Central memory CD4-positive, alpha-beta T cell (primary cell): Measurements from ENCODE around the gene ANKRD53.

Source experiments
- DNase-seq: peaks from one replicate; pipeline ENCODE4 v3.0.0; 2022

The ANKRD53 gene

DNA sequence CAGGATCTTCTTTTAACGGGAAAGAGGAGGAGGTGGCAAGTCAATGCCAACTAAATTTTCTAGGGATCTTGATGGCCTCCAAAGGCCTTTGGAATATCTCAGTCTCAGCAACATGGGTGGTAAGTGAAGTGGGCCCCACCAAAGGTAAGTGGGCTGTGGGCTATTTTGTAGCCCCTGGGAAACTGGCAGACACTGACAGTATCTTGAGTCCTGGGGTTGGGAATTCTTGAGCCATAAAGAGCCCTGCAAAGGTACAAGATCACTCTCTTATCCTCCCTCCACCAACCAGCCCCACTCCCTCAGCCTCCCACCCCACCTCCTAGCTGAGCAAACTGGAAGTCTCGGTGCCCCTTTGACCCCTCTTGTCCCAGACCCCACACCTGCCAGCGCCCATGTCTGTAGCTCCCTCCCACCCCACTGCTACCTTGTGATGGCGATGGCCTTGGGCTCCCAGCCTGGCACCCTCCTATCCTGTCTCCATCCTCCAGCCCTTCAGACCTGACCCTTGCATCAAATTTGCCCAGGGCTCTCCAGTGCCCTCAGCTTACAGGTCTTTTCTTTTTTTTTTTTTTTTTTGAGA is 34.2 kb upstream of the ANKRD53 start:
- no peak for DNase-seq

DNA sequence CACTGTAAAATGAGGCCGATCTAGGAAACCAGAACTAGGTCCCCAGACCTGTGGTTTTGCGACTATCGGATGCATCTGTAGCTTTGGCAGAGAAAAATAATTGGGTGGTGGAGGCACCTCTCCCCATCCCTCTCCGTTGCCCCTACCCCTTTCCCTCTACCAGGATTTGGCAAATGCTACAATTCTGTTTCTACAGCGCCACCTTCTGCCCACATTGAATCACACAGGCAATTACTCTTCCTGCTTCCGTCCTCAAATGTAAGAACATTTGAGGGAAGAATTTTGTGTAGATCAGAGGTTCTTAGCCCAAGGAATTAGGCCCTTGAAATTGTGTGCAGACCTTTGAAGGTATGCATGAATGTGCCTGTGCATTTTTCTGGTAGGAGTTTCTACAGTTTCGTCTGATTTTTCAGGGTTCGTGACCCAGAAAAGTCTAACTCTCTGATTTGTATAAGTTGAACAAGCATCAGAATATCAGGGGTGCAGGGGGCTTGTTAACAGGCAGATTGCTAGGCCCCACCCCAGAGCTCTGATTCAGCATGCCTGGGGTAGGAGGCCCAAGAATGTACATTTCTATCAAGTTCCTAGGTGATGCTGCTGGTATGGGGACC is 31.5 kb upstream of the ANKRD53 start:
- DNase-seq: peak; percentile 30

DNA sequence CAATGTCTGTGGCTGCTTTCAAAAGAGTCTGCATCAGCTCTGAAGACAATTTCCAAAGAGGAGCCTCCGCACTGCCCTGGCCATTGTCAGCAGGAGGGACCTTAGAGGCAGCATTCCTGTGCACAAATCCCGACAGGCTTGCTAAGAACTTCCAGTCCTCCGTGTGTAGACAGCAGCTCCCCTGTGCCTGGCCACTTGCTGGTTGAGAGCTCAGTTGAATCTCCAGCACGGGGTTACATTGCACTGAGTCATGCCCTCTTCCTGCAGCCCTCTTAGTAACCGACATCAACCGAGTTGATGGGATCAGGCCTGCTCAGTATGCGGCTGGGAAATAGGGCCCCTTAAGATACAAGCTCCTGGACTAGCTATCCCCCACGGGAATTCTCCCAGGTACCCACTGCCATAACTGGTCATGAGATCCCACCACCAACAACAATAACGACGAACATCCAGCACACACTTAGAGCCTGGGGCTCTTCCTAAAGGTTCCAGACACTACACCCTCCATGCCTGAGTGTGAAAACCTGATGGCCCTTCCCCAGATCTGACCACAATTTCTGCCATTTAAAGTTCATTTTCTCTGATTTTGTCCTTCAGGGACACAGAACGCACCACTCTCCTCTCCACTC is 30.8 kb upstream of the ANKRD53 start:
- DNase-seq: no peak

DNA sequence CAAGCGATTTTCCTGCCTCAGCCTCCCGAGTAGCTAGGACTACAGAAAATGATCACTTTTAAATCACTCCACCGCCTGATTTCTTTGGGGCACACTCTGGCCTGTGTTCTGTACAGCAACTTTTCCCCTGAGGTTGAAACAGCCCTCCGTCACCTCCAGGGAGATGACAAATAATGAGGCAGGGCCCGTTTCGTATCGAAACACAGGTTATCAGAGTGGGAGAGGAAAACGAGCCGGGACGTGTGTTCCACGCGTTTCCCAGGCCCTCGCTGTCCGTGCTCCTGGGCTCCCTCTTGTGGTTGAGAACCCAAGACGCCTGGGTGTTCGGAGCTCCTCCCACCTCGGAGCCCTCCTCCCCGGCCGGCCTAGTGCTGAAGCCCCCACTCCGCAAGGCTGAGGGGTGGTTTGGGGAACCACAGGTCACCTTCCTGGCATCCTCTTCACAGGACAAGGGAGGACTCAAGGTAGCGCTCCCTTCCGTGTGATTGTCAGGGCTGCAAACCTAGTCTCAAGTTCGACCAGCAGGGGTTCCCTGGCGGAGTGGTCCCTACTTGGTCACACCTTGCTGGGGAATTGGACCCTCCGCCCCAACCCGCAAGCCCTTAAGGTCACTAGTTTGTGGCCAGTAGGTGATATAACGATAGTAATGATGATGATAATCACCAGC is 30.0 kb upstream of the ANKRD53 start:
- DNase-seq: peak; percentile 59

DNA sequence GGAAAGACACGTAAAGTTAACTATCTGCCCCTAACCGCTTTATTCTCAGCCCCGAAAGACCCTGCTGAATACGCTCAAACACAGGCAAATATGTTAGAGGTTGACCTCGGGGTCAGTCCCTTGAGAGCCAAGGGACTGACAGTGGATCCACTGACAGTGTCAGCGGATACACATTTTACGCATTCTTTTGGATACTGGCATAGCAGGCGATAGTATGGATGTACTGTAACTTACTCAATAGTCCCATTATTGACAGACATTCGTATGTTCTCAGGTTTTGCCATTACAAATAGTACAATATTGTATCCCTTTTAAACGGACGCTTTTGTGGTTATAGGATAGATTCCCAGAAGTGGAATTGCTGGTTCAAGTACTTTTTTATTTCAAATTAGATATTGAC is 29.3 kb upstream of the ANKRD53 start:
- DNase-seq: no peak

DNA sequence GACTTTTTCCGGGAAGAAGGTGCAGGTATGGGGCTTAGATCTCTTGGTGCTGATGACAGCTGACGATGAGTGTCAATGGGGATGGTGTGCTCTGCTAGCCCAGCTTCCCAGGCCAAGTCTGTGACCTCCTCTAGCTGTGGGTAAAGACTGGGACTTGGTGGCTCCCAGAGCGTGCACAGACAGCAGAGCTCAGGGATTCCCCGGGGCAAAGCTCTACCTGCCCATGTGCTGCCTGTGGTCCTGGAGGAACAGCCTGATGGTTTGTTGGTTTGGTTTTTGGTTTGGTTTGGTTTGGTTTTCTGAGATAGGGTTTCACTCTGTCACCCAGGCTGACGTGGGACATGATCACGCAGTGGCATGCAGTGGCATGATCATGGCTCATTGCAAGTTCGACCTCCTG is 23.5 kb upstream of the ANKRD53 start:
- no peak for DNase-seq

DNA sequence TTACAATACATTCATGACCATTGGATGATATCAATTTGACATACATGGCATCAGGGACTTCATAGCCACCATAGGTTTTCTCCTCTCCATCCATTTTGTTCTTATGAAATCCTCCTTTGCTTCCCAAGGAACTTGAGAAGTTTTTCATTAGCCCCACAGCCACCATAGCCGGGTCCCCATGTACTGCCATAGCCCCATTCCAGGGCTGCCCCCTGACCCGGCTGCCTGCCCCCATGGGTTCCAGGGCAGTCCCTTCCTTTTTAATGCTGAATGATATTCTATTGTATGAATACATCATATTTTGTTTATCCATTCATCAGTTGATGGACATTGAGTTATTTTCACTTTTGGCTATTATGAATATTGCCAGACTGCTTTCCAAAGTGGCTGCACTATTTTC is 22.3 kb upstream of the ANKRD53 start:
- DNase-seq: no peak

DNA sequence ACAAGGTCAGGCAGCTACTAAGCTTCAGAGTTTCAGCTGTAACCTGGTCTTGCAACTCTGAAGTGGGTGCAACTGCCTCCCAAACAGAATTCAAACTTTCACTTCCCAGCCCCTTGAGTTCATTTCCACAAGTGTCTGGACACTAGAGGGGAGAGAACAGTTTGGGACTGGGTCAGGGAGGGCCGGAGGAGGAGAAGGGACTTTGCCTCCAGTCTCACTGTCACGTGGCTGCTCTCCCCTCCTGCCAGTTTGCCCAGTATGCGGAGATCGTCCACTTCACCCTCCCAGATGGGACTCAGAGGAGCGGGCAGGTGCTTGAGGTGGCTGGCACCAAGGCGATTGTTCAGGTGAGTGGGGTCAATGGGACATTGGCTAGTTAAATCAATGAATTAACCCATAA is 20.6 kb upstream of the ANKRD53 start:
- no peak for DNase-seq

DNA sequence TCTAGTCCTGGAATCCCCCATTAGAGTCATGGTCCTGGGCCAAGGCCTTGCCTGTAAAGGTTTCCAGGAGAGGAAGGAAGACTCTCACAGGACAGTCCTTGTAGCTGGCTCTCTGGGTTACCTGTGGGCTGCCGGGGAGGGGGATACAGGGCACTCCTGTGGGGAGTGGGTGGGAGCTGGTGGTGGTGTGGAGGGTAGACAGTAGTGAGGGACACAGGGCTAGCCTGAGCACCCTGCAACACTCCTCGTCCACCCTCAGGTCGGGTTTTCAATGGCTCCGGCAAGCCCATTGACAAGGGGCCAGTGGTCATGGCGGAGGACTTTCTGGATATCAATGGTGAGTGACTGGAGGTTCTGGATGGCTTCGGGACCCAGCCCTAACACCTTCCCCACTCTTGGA is 19.7 kb upstream of the ANKRD53 start:
- no peak for DNase-seq

DNA sequence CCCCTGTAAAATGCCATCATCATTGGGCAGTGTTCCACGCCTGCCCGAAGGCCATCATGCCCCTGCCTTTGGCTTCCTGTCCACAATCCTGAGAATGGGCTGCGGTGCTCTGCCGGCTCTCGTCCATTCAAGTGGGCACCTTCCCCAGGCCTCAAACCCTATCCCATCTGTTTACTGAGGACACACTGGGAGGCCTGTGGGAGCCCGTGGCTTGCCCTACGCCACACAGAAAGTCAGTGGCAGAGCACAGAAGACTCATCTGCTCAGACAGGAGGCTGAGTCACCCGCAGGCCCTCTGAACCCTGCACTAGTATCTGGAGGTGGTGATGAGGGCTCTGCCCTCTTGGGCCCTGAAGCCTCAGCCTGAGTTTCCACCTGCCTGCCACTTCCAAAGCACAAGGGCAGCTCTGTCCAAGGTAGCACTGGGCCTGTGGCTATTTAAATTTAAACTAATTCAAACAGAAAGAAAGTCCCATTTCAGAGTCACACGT is 19.1 kb upstream of the ANKRD53 start:
- no peak for DNase-seq

DNA sequence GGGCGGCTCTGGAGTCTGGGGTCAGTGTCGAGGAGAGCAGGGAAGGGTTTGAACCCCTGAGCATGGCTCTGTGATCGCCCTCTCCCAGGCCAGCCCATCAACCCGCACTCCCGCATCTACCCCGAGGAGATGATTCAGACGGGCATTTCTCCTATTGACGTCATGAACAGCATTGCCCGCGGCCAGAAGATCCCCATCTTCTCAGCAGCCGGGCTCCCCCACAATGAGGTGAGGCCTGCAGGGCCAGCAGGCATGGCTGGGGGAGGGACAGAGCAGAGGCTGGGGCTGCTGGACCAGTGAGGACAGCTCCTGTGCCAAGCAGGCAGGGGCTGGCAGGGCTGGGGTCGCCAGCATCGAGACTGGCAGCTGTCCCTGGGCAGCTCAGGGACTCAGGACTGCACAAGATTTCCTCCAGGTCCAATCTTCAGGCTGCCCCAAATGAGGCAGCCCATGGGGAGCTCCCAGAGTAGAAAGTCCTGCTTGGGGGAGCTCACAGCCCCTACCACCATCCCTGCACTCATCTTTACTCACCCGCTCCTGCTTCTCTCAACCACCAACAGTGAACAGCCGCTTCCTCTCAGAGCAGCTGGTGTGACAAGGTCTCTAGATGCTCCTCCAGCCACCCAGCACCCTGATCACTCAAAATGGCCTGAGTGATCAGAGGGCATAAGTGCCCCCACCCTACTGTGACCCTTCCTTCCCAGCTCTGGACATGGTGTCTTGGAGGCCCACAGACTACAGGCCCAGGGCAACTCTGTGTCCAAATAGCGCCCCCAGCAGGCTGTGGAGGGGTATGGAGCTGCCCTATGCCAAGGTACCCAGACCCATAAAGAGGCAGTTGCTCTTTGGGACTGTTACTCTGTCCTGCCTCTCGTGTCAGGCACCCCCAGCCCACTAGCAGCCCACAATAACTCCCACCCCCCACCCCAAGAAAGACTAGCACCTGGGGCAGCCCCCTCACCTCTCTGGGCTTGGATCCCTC is 18.3 kb upstream of the ANKRD53 start:
- no peak for DNase-seq

DNA sequence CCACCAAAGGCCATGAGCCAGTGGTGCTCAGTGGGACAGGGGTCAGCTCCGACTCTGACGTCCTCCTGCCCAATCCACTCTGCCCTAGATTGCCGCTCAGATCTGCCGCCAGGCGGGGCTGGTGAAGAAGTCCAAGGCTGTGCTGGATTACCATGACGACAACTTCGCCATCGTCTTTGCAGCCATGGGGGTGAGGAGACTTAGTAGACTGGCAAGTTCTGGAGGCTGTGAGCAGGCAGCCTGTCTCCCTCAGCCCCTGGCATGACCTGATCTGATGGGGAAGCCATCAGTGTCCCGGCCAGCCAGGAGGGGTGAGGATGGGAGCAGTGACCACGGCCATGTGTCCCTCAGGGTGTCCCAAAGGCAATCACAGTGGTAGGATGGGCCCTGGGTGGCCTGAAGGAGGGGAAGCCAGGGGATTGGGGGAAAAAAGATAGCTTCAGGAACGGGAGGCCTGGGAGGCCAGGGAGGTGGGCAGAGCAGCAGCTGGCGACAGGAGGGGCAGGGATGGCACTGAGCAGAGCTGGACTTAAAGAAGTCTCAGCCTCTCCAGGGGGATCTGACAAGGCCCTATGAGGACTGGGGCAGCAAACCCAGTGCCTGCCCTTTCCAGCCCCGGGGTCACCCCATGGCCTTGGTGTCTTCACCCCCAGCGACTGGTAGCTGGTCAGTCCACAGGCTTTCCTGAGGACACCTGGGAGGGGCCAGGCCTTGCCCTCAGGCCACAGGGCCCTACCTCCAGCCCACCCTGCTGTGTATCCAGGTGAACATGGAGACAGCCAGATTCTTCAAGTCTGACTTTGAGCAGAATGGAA is 17.4 kb upstream of the ANKRD53 start:
- DNase-seq: no peak

DNA sequence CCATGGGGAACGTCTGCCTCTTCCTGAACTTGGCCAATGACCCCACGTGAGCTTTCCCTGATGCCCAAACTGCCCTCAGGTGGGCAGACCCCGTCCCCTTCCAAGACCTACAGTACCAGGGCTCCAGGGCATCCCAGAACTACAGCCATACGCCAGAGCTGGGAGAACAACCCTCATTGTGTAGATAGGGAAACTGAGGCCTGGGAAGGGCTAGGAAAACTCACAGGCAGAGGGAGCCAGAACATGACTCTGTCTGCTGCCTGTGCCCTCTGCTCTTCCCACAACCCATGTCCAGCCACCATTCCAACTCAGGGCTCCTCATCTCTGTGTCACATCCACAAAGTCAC is 16.8 kb upstream of the ANKRD53 start:
- no peak for DNase-seq

DNA sequence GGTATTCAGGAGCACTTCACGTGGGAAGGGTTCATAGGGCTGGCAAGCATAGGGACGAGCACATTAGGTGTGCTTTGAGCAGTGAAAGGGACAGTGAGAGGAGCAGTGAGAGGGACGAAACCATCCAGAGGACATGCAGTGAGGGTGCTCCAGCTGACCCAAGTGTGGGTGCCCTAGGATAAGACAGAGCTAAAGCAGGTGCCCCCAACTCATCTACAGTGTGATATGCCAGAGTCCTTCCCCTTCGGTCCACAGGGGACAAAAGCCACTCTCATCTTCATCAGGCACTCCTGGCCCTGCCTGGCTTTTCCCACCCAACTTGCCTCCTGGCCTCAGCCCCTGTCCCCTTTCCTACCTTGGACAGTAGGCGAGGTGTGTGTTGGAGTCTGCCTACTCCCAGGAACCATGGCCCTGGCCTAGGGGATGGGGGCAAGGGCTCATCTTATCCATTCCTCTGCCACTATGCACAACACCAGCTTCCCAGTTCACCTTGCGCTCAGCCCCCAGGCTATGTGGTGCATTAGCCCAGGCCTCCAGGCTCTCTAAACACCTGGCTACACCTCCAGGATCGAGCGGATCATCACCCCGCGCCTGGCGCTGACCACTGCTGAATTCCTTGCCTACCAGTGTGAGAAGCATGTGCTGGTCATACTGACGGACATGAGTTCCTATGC is 16.1 kb upstream of the ANKRD53 start:
- no peak for DNase-seq

DNA sequence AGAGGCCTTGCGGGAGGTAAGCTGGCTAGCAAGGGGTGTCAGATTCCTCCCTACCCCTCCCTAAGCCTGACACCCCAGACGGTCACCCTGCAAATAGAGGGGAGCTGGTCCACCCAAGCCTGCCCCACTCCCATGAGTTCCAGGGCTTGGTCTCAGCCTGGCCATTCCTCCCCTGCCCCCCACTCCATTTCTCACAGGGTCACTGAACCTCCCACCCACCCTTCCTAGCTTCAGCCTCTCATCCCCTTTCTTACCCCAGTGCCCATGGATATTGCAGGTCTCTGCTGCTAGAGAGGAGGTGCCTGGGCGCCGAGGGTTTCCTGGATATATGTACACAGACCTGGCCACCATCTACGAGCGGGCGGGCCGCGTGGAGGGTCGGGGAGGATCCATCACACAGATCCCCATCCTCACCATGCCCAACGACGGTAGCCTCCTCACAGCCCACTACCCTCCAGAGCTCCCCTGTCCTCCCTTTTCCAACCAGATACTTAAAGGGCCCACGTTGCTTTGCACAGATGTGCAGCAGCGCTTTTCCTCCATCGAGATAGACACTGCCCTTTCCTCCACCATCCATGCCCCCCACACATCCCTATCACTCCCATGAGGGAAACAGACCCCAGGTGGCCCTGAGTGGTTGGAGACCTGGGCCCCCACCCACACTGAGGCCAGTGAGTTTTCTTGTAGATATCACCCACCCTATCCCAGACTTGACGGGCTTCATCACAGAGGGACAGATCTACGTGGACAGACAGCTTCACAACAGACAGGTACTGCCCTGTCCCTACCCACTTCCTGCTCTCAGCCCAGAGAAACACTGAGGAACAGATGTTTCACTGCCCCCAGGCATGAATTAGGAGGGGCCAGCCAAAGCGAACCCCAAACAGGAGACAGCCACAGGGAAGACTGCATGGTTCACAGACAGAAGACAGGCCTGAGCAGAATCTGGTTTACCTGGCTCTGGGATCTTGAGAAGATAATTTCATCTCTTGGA is 15.2 kb upstream of the ANKRD53 start:
- no peak for DNase-seq

DNA sequence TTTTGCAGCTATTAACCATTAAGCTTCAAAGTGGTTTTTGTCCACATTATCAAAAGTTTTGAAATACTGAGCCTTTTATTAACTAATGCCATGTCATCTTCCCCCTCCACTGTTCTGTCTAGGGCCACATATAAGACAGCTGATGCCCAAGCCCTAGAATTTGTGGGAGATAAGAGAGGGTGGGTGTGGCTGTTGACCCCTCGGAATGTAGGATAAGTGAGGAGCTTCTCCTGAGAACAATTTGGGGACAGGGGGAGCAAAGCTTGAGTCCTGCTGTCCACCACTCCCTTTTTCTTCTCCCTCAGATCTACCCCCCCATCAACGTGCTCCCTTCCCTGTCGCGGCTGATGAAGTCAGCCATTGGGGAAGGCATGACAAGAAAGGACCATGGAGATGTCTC is 14.3 kb upstream of the ANKRD53 start:
- no peak for DNase-seq

DNA sequence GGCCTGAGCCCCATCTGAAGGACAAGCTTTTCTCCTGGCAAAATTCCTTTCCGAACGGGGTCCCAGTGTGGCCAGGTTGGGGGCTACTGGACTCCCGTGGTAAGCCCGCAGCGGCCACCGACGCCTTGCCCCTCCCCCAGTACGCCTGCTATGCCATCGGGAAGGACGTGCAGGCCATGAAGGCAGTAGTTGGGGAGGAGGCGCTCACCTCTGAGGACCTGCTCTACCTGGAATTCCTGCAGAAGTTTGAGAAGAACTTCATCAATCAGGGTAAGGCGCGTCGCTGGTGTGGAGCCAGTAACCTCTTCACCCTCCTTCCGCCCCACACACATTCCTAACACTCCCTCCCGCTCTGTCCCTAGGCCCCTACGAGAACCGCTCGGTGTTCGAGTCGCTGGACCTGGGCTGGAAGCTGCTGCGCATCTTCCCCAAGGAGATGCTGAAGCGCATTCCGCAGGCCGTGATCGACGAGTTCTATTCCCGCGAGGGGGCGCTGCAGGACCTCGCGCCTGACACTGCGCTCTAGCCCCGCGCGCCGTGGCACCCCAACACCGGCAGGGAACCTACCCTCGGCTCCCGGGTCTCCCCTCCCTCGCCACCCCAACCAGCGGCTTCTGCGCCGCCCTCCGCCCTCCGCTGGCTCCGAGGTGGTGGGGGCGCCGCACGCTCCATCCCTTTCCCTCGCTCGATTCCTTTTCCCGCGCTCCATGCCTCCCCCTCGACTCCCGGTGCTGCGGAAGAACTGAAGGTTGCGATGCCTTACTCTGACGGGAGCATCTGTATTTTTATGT is 13.6 kb upstream of the ANKRD53 start:
- peak; percentile 76 for DNase-seq

DNA sequence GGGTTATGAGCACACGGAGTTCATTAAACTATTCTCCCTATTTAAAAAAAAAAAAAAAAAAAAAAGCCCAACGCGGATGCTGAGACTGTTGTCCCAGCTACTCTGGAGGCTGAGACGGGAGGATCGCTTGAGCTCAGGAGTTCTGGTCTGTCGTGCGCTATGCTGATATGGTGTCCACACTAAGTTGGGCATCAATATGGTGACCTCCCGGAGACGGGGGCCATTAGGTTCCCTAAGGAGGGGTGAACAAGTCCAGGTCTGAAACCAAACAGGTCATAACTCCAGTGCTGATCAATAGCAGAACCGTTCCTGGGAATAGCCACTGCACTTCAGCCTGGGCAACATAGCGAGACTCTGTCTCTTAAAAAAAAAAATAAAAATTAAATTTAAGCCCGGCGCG is 12.9 kb upstream of the ANKRD53 start:
- no peak for DNase-seq

DNA sequence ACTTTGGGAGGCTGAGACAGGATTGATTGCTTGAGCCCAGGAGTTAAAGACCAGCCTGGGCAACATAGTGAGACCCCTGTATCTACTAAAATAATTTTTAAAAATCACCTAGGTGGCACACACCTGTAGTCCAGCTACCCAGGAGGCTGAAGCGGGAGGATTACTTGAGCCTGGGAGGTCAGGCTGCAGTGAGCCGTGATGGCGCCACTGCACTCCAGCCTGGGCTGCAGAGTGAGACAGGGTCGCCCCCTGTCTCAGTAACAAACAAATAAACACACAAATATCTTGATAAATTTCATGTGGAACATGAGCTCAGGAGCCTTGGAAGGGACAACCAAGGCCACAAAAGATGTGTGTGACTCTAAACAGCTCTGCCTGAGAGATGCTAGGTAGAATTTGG is 11.7 kb upstream of the ANKRD53 start:
- DNase-seq: no peak
